HG02973 (cell line): ENCODE data around the gene OTUD5.
A peak's percentile ranks its signal among the peaks of the same experiment; 100 is the strongest.

ENCODE experiments used
- ATAC-seq: cut with Tn5 transposase; IDR thresholded peaks from one replicate; pipeline ENCODE4 v1.9.1; 2021; ENCODE audit warnings: moderate library complexity; ENCODE audit not compliant: unreplicated experiment

OTUD5 gene

GRCh38 chrX:48972220-48973164 is 15.1 kb upstream of the OTUD5 start:
- ATAC-seq: no peak

- no peak for ATAC-seq
Measured at GRCh38 chrX:48971249-48972219, 14.1 kb upstream of the OTUD5 start, which contains the start of gene KCND1. KCND1 (minus strand) TSS chrX:48971844; CDS start chrX:48970271, 1,573 bp downstream.

DNA sequence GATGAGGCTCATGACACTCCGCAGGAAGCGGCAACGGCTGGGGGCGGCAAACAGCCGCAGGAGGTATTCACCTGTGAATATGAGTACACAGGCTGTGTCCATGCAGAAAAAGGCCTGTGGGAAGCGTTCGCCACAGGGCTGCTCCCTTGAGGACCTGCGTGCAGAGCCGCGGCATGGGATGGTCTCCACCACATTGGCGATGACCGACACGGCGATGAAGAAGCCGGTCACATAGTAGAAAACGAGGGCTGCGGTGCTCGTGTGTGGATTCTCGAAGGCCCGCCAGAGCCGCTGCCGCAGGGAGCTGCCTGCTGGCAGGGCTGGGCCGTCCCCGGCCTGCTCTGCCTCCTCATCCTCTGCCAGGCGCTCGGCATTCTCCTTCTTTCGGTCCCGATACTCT is 12.1 kb upstream of the OTUD5 start:
- ATAC-seq: no peak

GRCh38 chrX:48968377-48968776 is 11.0 kb upstream of the OTUD5 start:
- no peak for ATAC-seq

DNA sequence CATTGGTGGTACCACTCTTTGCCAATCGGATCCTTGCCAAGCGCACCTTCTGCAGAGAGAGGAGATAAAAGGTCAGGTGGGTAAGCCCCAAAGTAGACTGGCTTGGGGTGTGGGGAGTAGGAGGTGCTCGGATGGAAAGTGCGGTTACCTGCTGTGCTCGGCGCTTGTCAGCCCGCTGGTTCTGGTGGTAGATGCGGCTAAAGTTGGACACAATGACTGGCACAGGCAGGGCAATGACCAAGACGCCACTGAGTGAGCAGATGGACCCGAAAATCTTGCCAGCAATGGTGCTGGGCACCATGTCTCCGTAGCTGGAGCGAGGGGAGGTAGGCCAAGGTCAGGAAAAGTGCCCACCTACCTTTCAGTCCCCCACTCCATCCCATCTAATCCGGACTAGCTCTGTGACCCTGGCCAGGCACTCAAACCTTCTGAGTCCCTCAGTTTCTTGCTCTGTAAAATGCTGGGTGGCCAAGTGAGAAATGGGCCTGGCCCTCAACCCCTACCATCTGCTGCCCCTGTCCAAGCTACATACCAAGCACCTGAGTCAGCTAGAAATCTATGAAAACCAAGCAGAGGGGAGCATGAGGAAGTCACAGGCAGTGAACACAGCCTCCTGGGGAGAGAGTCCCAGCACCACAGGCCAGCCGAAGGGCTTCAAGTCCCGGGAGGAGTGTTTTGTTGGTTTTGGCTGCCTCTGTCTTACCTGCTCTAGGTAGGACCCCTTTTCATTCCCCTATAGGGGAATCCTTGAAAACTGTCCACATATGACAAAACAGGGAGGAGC is 9.6 kb upstream of the OTUD5 start:
- no peak for ATAC-seq

- no peak for ATAC-seq
Measured at GRCh38 chrX:48965959-48966358, 8.6 kb upstream of the OTUD5 start.

- no peak for ATAC-seq
Measured at GRCh38 chrX:48961585-48962091, 4.2 kb upstream of the OTUD5 start.

- no peak for ATAC-seq
Measured at GRCh38 chrX:48960291-48960690, 2.9 kb upstream of the OTUD5 start.

DNA sequence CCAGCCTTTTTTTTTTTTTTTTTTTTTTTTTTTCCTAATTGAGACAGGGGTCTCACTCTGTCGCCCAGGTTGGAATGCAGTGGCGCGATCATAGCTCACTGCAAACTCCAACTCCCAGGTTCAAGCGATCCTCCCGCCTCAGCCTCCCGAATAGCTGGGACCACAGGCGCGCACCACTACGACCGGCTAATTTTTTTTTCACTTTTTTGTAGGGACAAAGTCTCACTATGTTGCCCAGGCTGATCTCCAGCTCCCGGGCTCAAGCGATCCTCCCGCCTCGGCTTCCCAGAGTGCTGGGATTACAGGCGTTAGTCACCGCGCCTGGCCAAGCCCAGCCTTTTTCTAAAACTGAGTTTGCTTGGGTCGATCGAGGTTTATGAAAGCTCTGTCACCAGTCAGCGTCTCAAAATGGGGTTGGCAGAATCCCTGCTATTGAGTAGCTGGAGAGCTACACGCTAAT is 1.3 kb upstream of the OTUD5 start:
- no peak for ATAC-seq

- ATAC-seq: peak; percentile 87
Measured at GRCh38 chrX:48957827-48958634, 624 bp upstream of the OTUD5 start.

- ATAC-seq: peak; percentile 7
Measured at GRCh38 chrX:48956728-48957414, 536 bp downstream of the OTUD5 start.

DNA sequence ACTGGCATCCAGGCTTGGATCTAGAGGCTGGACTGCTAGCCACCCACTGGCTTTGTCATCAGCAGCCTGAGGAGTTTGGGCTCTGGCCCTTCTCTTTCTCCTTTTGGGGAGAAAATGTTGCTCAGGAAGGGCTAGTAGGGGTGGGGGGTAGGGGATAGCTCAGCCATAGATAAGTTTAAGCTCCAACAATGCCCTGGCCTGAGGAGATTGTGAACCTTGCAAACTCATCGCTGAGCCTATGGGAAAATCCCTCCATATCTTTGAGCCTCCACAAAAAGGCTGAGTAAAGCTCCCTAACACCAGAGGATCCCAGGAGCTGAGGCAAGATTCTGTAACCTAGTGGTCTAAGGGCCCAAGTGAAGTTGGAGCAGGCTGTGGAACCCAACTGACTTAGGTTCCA is 8.8 kb downstream of the OTUD5 start:
- ATAC-seq: no peak

DNA sequence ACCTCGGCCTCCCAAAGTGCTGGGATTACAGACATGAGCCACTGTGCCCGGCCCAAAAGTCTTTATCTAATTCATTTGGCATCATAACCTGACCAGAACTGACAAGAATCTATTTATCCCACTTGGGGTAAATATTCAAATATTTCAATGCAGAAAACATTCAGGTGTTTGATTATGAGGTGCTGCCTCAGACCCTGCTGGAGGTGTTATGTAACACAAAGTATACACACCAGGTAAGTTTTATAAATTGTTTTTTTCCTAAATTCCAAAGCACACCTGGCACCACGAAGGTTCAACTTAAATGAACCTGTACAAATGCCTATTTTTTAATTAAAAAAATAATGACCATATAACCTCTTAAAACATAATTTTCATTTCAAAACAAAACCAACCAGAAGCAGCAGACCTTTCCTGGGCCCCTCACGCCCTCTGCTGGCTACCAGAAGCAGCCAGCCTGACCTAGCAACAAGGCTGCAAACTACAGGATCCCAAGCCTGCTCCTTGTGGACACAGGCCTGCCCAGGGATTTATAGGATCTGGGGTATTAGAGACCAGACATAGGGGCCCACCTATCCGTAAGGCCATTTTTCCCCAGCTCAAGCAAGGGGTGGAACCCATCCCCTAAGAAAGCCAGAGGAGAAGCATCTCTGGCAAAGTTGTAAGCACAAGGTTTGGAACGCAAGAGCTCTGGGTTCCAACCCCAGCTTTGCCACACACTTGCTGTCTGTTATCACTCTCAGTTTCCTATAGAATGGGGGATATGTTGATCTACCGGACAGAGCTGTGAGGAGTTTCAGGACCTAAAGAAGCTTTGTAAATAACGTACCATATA is 11.7 kb downstream of the OTUD5 start:
- ATAC-seq: no peak

DNA sequence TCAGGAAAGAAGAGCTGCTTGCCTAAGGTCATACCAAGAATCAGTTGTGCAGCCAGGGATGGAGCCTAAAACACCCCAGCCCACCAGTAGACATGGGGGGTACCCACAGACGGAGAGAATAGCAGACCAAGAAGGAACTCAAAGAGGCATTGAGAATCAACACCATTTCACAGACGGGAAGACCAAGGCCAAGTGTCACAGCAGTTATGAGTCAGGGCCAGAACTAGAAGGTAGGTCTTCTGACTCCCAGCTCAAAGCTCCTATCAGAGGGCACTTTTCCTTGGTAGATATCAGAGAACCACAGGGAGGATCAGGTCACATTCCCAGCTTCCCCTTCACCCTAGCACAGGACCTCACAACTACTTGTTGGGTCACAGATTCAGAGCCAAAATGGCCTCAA is 14.5 kb downstream of the OTUD5 start:
- ATAC-seq: no peak

GRCh38 chrX:48940404-48940955 is 16.9 kb downstream of the OTUD5 start:
- ATAC-seq: no peak

- ATAC-seq: no peak
Measured at GRCh38 chrX:48939524-48940228, 17.7 kb downstream of the OTUD5 start.
